K562 (cell line): ENCODE data around the gene TMEM107. TPM values are rescaled to one million over a fixed set of nuclear protein-coding genes. Genes with fewer than 3 reads are reported as not detected.

Source experiments
- DEAF1 ChIP-seq: fragments of 450-650 bp; formaldehyde crosslinking; IDR thresholded peaks from 2 replicates; pipeline ENCODE4 v1.4.0; 2020; ENCODE audit warnings: mild to moderate bottlenecking, moderate library complexity
- DMBX1 ChIP-seq: fragments of 250-450 bp; sonication (Bioruptor Pico); IDR thresholded peaks from 2 replicates; pipeline ENCODE4 v1.8.0; 2022; ENCODE audit warnings: inconsistent platforms, mild to moderate bottlenecking, moderate library complexity, borderline replicate concordance
- HDAC2 ChIP-seq: fragments of 450-650 bp; IDR thresholded peaks from 2 replicates; pipeline ENCODE4 v1.6.1; 2016; ENCODE audit warnings: mild to moderate bottlenecking
- MAFG ChIP-seq: fragments of 450-650 bp; conservative IDR thresholded peaks from 2 replicates; pipeline ENCODE4 v1.6.1; 2016; ENCODE audit warnings: missing genetic modification characterization, missing compliant biosample characterization
- NFE2 ChIP-seq: IDR thresholded peaks from 2 replicates; pipeline ENCODE4 v1.6.1; 2014; ENCODE audit warnings: antibody characterized with exemption, low read depth
- PTBP1 ChIP-seq: fragments of 200-400 bp; formaldehyde crosslinking; IDR thresholded peaks from 2 replicates; pipeline ENCODE4 v1.6.1; 2017; ENCODE audit warnings: low read depth, low read length
- RBM14 ChIP-seq: fragments of 200-400 bp; formaldehyde crosslinking; IDR thresholded peaks from 2 replicates; pipeline ENCODE4 v1.6.1; 2018; ENCODE audit warnings: low read depth, mild to moderate bottlenecking, low read length, moderate library complexity, borderline replicate concordance; ENCODE audit not compliant: insufficient read depth
- SRSF1 ChIP-seq: fragments of 200-400 bp; formaldehyde crosslinking; IDR thresholded peaks from 2 replicates; pipeline ENCODE4 v1.6.1; 2017; ENCODE audit warnings: mild to moderate bottlenecking, low read depth, low read length, moderate library complexity
- STAG1 ChIP-seq: sonication (generic); formaldehyde crosslinking; IDR thresholded peaks from 2 replicates; pipeline ENCODE4 v1.5.0; 2020; ENCODE audit warnings: missing genetic modification reagents, borderline replicate concordance
- ZC3H11A ChIP-seq: IDR thresholded peaks from 2 replicates; pipeline ENCODE4 v1.6.1; 2012; ENCODE audit warnings: low read depth, low read length, improper control_type of control experiment
- ZKSCAN1 ChIP-seq: fragments of 150-350 bp; IDR thresholded peaks from 2 replicates; pipeline ENCODE4 v1.6.1; 2016; ENCODE audit warnings: low read depth, low read length
- ZNF354B ChIP-seq: fragments of 250-450 bp; sonication (Bioruptor Pico); IDR thresholded peaks from 2 replicates; pipeline ENCODE4 v1.4.0; 2020
- ZNF586 ChIP-seq: fragments of 450-650 bp; formaldehyde crosslinking; conservative IDR thresholded peaks from 2 replicates; pipeline ENCODE4 v1.4.0; 2020; ENCODE audit warnings: mild to moderate bottlenecking, moderate library complexity
- polyA plus RNA-seq, 8 experiments: library from polyadenylated mRNA; depleted of rRNA in 4 of 8; stranded (reverse) in 5 of 8; unstranded in 3 of 8; fragments of >200 nt; fragmentation: Nextera tagmentation in 2 of 8; fragmentation: Illumina TruSeq in 1 of 8; extraction: Ambion mirVana in 2 of 8; extraction: Trizol in 1 of 8; gene quantifications; 2 replicates each; pipeline versions ENCODE4 v1.2.1 to v1.2.3, GENCODE V29; 2011 to 2014; ENCODE audit warnings: inconsistent platforms in 1 of 8, missing spikeins in 1 of 8
- total RNA-seq, 7 experiments: library from RNA; depleted of rRNA in 6 of 7; stranded (reverse); fragments of >200 nt in 6 of 7; fragmentation: Illumina TruSeq in 2 of 7; extraction: Trizol in 2 of 7; gene quantifications; 2 replicates each; pipeline versions ENCODE4 v1.2.1 to v1.2.3, GENCODE V29; 2011 to 2021; ENCODE audit warnings: low replicate concordance in 1 of 7
- TF ChIP-seq, protein P1 (sequence below), 2 experiments: fragments of 450-650 bp; IDR thresholded peaks; 2 replicates each; pipeline ENCODE4 v1.6.1; 2016; ENCODE audit warnings: mild to moderate bottlenecking in 2 of 2, borderline replicate concordance in 1 of 2, low read depth in 1 of 2, moderate library complexity in 1 of 2
- TF ChIP-seq, protein P2 (sequence below), 2 experiments: fragments of 450-650 bp; IDR thresholded peaks; 2 replicates each; pipeline ENCODE4 v1.6.1; 2016

Gene TMEM107
- total and polyA plus RNA-seq, 9 of the 15 experiments (the other 6 are each of a cell fraction or from before 2014, with no cell fraction given): 7.1 to 26.2 (median 16.9) TPM

GRCh38 chr17:8153957-8154607 lies 22.1 kb downstream of the TMEM107 start (continued):
- TF ChIP-seq RBM14 (no peak), STAG1 (CRISPR knock-in tag) (no peak), DEAF1 (CRISPR knock-in tag) (no peak), DMBX1 (CRISPR knock-in tag) (no peak), NFE2 (0 out of 2 replicates have a peak, but pooled peaks have one; percentile 15), MAFG (tag) (no peak), ZKSCAN1 (no peak), HDAC2 (no peak), PTBP1 (no peak), SRSF1 (no peak), ZC3H11A (no peak), ZNF354B (CRISPR knock-in tag) (no peak), ZNF586 (CRISPR knock-in tag) (no peak)
- TF ChIP-seq, protein P1, sequence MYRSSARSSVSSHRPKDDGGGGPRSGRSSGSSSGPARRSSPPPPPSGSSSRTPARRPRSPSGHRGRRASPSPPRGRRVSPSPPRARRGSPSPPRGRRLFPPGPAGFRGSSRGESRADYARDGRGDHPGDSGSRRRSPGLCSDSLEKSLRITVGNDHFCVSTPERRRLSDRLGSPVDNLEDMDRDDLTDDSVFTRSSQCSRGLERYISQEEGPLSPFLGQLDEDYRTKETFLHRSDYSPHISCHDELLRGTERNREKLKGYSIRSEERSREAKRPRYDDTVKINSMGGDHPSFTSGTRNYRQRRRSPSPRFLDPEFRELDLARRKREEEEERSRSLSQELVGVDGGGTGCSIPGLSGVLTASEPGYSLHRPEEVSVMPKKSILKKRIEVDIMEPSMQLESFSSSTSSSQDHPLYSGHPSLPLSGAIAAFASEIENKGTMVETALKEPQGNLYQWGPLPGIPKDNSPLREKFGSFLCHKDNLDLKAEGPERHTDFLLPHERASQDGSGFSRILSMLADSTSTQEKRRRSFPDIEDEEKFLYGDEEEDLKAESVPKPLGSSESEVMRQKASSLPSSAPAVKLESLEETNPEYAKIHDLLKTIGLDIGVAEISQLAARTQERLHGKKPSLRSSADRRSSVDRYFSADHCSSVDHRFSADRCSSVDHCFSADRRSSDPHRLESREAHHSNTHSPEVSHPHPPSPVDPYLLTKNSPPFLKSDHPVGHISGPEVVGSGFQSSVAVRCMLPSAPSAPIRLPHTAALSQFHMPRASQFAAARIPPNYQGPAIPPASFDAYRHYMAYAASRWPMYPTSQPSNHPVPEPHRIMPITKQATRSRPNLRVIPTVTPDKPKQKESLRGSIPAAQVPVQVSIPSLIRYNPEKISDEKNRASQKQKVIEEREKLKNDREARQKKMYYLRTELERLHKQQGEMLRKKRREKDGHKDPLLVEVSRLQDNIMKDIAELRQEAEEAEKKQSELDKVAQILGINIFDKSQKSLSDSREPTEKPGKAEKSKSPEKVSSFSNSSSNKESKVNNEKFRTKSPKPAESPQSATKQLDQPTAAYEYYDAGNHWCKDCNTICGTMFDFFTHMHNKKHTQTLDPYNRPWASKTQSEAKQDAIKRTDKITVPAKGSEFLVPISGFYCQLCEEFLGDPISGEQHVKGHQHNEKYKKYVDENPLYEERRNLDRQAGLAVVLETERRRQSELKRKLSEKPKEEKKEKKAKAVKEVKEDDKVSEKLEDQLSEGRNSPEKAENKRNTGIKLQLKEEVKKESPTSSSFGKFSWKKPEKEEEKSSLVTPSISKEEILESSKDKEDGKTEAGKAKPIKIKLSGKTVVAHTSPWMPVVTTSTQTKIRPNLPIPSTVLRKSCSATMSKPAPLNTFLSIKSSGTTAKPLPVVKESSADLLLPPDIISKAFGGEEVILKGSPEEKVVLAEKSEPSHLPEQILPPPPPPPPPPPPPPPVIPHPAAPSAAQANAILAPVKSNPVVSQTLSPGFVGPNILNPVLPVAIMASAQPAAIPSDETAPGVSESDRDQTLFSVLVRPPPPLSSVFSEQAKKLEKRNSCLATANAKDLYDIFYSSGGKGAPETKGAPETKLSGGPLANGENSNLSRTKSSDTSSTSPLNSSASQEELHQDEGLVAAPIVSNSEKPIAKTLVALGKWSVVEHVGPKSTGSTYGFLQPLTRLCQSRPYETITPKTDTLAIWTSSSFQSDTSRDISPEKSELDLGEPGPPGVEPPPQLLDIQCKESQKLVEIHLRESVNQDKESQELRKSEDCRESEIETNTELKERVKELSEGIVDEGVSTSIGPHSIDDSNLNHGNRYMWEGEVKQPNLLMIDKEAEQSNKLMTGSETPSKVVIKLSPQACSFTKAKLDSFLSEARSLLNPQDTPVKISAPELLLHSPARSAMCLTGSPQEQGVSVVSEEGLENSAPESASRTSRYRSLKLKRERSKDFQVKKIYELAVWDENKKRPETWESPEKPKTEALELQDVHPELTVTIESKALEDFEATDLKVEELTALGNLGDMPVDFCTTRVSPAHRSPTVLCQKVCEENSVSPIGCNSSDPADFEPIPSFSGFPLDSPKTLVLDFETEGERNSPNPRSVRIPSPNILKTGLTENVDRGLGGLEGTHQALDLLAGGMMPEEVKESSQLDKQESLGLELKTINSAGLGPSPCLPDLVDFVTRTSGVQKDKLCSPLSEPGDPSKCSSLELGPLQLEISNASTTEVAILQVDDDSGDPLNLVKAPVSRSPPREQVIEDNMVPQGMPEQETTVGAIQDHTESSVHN (IDR thresholded peaks at IDR 0.05; ENCODE audit: borderline replicate concordance in 1 of 2, low read depth in 1 of 2): no peak
- TF ChIP-seq, protein P2, sequence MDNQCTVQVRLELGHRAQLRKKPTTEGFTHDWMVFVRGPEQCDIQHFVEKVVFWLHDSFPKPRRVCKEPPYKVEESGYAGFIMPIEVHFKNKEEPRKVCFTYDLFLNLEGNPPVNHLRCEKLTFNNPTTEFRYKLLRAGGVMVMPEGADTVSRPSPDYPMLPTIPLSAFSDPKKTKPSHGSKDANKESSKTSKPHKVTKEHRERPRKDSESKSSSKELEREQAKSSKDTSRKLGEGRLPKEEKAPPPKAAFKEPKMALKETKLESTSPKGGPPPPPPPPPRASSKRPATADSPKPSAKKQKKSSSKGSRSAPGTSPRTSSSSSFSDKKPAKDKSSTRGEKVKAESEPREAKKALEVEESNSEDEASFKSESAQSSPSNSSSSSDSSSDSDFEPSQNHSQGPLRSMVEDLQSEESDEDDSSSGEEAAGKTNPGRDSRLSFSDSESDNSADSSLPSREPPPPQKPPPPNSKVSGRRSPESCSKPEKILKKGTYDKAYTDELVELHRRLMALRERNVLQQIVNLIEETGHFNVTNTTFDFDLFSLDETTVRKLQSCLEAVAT (IDR thresholded peaks at IDR 0.05): no peak
